Measurements from ENCODE around the gene TMEM51. TPM values are rescaled to one million over a fixed set of nuclear protein-coding genes. Genes with fewer than 3 reads are reported as not detected.
"Not testable (repeated sequence)": the region's sequence is repeated elsewhere in the genome, so short reads cannot be mapped to it uniquely, and the experiment has no call there.

The TMEM51 gene
- total RNA-seq, 2 experiments from 2014 or later = not detected

- no peaks in the 10 kb centered on the region for H3K9me3 Mint-ChIP-seq
- no peaks in the 10 kb centered on the region for H3K4me1 Mint-ChIP-seq
- no peak overlapping the region for H3K4me3 Mint-ChIP-seq
- CTCF ChIA-PET = no interaction called here
- no peaks in the 10 kb centered on the region for H3K36me3 Mint-ChIP-seq (ENCODE audit: low read depth)
- H3K27ac Mint-ChIP-seq = no peak overlapping the region
- no peak for DNase-seq
- peaks cover 42% of the 10 kb centered on the region for H3K27me3 Mint-ChIP-seq
- POLR2A ChIA-PET = no interaction called here
Observed at GRCh38 chr1:15132965-15133364, 20.6 kb upstream of the TMEM51 start.

GRCh38 chr1:15134285-15134684 is 19.3 kb upstream of the TMEM51 start:
- Mint-ChIP-seq H3K27me3 (peaks cover 49% of the 10 kb centered on the region), H3K4me1 (no peaks in the 10 kb centered on the region), H3K27ac (no peak overlapping the region), H3K36me3 (ENCODE audit: low read depth) (no peaks in the 10 kb centered on the region), H3K4me3 (no peak overlapping the region), H3K9me3 (no peaks in the 10 kb centered on the region)
- POLR2A ChIA-PET = no interaction called here
- no peak for DNase-seq
- CTCF ChIA-PET = interaction anchor here (0.5 to 1.0 kb wide), 2 partner anchors 10 to 138 kb away, joined by 3 to 4 read pairs; no protein-coding TSS in a partner anchor

- H3K27ac Mint-ChIP-seq; DNase-seq; H3K4me1 Mint-ChIP-seq; CTCF ChIA-PET; H3K9me3 Mint-ChIP-seq; H3K36me3 Mint-ChIP-seq (ENCODE audit: low read depth); POLR2A ChIA-PET; H3K4me3 Mint-ChIP-seq: not testable (repeated sequence)
- peaks cover 45% of the 10 kb centered on the region for H3K27me3 Mint-ChIP-seq
Observed at GRCh38 chr1:15135604-15136003, 17.9 kb upstream of the TMEM51 start.

GRCh38 chr1:15137809-15138208 is 15.7 kb upstream of the TMEM51 start:
- Mint-ChIP-seq H3K27ac (no peak overlapping the region), H3K4me1 (no peaks in the 10 kb centered on the region), H3K9me3 (no peaks in the 10 kb centered on the region), H3K4me3 (no peak overlapping the region), H3K36me3 (ENCODE audit: low read depth) (no peaks in the 10 kb centered on the region), H3K27me3 (peaks cover 52% of the 10 kb centered on the region)
- no peak for DNase-seq
- POLR2A ChIA-PET = no interaction called here
- CTCF ChIA-PET = no interaction called here

- Mint-ChIP-seq H3K36me3 (ENCODE audit: low read depth) (no peaks in the 10 kb centered on the region), H3K27ac (no peak overlapping the region), H3K4me1 (no peaks in the 10 kb centered on the region), H3K9me3 (no peaks in the 10 kb centered on the region), H3K27me3 (peaks cover 51% of the 10 kb centered on the region), H3K4me3 (no peak overlapping the region)
- DNase-seq = no peak
- ChIA-PET CTCF (interaction anchor here (0.6 to 0.8 kb wide), 4 partner anchors 11 to 321 kb away, joined by 3 read pairs; no protein-coding TSS in a partner anchor), POLR2A (no interaction called here)
Observed at GRCh38 chr1:15139654-15140350, 13.7 kb upstream of the TMEM51 start.

GRCh38 chr1:15141935-15142539 is 11.5 kb upstream of the TMEM51 start:
- CTCF ChIA-PET = interaction anchor here (1.0 kb wide), 1 partner anchor 155 kb away, joined by 3 read pairs; no protein-coding TSS in a partner anchor
- Mint-ChIP-seq H3K4me3 (no peak overlapping the region), H3K9me3 (no peaks in the 10 kb centered on the region), H3K36me3 (ENCODE audit: low read depth) (no peaks in the 10 kb centered on the region), H3K27ac (no peak overlapping the region), H3K27me3 (peaks cover 45% of the 10 kb centered on the region), H3K4me1 (no peaks in the 10 kb centered on the region)
- POLR2A ChIA-PET = no interaction called here
- DNase-seq = no peak

- Mint-ChIP-seq H3K9me3 (no peaks in the 10 kb centered on the region), H3K4me1 (no peaks in the 10 kb centered on the region), H3K36me3 (ENCODE audit: low read depth) (no peaks in the 10 kb centered on the region), H3K4me3 (no peak overlapping the region), H3K27ac (no peak overlapping the region), H3K27me3 (peaks cover 50% of the 10 kb centered on the region)
- CTCF ChIA-PET = no interaction called here
- DNase-seq = no peak
- POLR2A ChIA-PET = no interaction called here
Observed at GRCh38 chr1:15145327-15145726, 8.2 kb upstream of the TMEM51 start.

GRCh38 chr1:15146142-15146680 is 7.3 kb upstream of the TMEM51 start:
- H3K4me3 Mint-ChIP-seq = no peak overlapping the region
- CTCF ChIA-PET = no interaction called here
- no peak for DNase-seq
- H3K27me3 Mint-ChIP-seq = peaks cover 53% of the 10 kb centered on the region
- H3K36me3 Mint-ChIP-seq (ENCODE audit: low read depth) = no peaks in the 10 kb centered on the region
- POLR2A ChIA-PET = no interaction called here
- no peaks in the 10 kb centered on the region for H3K9me3 Mint-ChIP-seq
- no peaks in the 10 kb centered on the region for H3K4me1 Mint-ChIP-seq
- H3K27ac Mint-ChIP-seq = no peak overlapping the region

- no peak overlapping the region for H3K4me3 Mint-ChIP-seq
- POLR2A ChIA-PET = no interaction called here
- peaks cover 56% of the 10 kb centered on the region for H3K27me3 Mint-ChIP-seq
- no peak for DNase-seq
- H3K4me1 Mint-ChIP-seq = peaks cover under 1% of the 10 kb centered on the region
- CTCF ChIA-PET = interaction anchor here (1.4 kb wide), 1 partner anchor 9 kb away, joined by 3 read pairs; no protein-coding TSS in a partner anchor
- H3K9me3 Mint-ChIP-seq = no peaks in the 10 kb centered on the region
- no peak overlapping the region for H3K27ac Mint-ChIP-seq
- H3K36me3 Mint-ChIP-seq (ENCODE audit: low read depth) = no peaks in the 10 kb centered on the region
Observed at GRCh38 chr1:15146971-15147376, 6.6 kb upstream of the TMEM51 start.

GRCh38 chr1:15148004-15148403 is 5.5 kb upstream of the TMEM51 start:
- H3K27ac Mint-ChIP-seq = no peak overlapping the region
- no peak overlapping the region for H3K4me3 Mint-ChIP-seq
- no peaks in the 10 kb centered on the region for H3K36me3 Mint-ChIP-seq (ENCODE audit: low read depth)
- peaks cover 6% of the 10 kb centered on the region for H3K4me1 Mint-ChIP-seq
- ChIA-PET CTCF (interaction anchor here (1.4 kb wide), 1 partner anchor 8 kb away, joined by 3 read pairs; no protein-coding TSS in a partner anchor), POLR2A (no interaction called here)
- no peak for DNase-seq
- peaks cover 60% of the 10 kb centered on the region for H3K27me3 Mint-ChIP-seq
- no peaks in the 10 kb centered on the region for H3K9me3 Mint-ChIP-seq

- Mint-ChIP-seq H3K27me3 (peaks cover 59% of the 10 kb centered on the region), H3K9me3 (no peaks in the 10 kb centered on the region), H3K4me1 (peaks cover 6% of the 10 kb centered on the region), H3K27ac (no peak overlapping the region), H3K4me3 (no peak overlapping the region), H3K36me3 (ENCODE audit: low read depth) (no peaks in the 10 kb centered on the region)
- DNase-seq = no peak
- ChIA-PET POLR2A (no interaction called here), CTCF (no interaction called here)
Observed at GRCh38 chr1:15148475-15148874, 5.1 kb upstream of the TMEM51 start.

GRCh38 chr1:15148941-15149340 is 4.6 kb upstream of the TMEM51 start:
- Mint-ChIP-seq H3K27me3 (peaks cover 59% of the 10 kb centered on the region), H3K27ac (no peak overlapping the region), H3K4me3 (no peak overlapping the region), H3K4me1 (peaks cover 6% of the 10 kb centered on the region), H3K9me3 (no peaks in the 10 kb centered on the region), H3K36me3 (ENCODE audit: low read depth) (no peaks in the 10 kb centered on the region)
- ChIA-PET CTCF (no interaction called here), POLR2A (no interaction called here)
- no peak for DNase-seq

GRCh38 chr1:15150376-15150775 is 3.2 kb upstream of the TMEM51 start:
- peaks cover 63% of the 10 kb centered on the region for H3K27me3 Mint-ChIP-seq
- H3K36me3 Mint-ChIP-seq (ENCODE audit: low read depth) = peaks cover 3% of the 10 kb centered on the region
- H3K4me3 Mint-ChIP-seq = no peak overlapping the region
- H3K9me3 Mint-ChIP-seq = no peaks in the 10 kb centered on the region
- DNase-seq = no peak
- no peak overlapping the region for H3K27ac Mint-ChIP-seq
- H3K4me1 Mint-ChIP-seq = peaks cover 15% of the 10 kb centered on the region
- POLR2A ChIA-PET = no interaction called here
- CTCF ChIA-PET = no interaction called here
